Mucosa of stomach (tissue), 1 donor: ENCODE results near the gene STOML1.
A peak's percentile ranks its signal among the peaks of the same experiment; 100 is the strongest.

Experiments used
- H3K27me3 ChIP-seq: one replicate; pipeline ENCODE4 v1.7.0; 2013; ENCODE audit warnings: mild to moderate bottlenecking, low read length; ENCODE audit not compliant: control insufficient read depth, insufficient read depth
- H3K36me3 ChIP-seq: one replicate; pipeline ENCODE4 v1.7.0; 2013; ENCODE audit warnings: low read length; ENCODE audit not compliant: control insufficient read depth, insufficient read depth
- H3K4me1 ChIP-seq: one replicate; pipeline ENCODE4 v1.7.0; 2013; ENCODE audit warnings: mild to moderate bottlenecking, low read length; ENCODE audit not compliant: control insufficient read depth, insufficient read depth
- H3K4me3 ChIP-seq: one replicate; pipeline ENCODE4 v1.7.0; 2013; ENCODE audit warnings: low read length
- H3K9ac ChIP-seq: one replicate; pipeline ENCODE4 v1.7.0; 2013; ENCODE audit warnings: mild to moderate bottlenecking, low read length, moderate library complexity
- H3K9me3 ChIP-seq: one replicate; pipeline ENCODE4 v1.7.0; 2013; ENCODE audit warnings: mild to moderate bottlenecking, low read length, moderate library complexity; ENCODE audit not compliant: control insufficient read depth
- donor health status: Pancreatic carcinoma.

STOML1 gene

GRCh38 chr15:73989001-73989798 lies 2.9 kb downstream of the STOML1 start:
- H3K36me3 ChIP-seq = no peaks in the 10 kb centered on the region
- H3K4me1 ChIP-seq = peaks cover 75% of the 10 kb centered on the region
- peak overlapping the region; percentile 3 for H3K9ac ChIP-seq
- H3K9me3 ChIP-seq = no peaks in the 10 kb centered on the region
- no peaks in the 10 kb centered on the region for H3K27me3 ChIP-seq
- H3K4me3 ChIP-seq = no peak overlapping the region

- Histone ChIP-seq H3K9me3 (no peaks in the 10 kb centered on the region), H3K27me3 (no peaks in the 10 kb centered on the region), H3K36me3 (no peaks in the 10 kb centered on the region), H3K4me3 (no peak overlapping the region), H3K9ac (no peak overlapping the region), H3K4me1 (peaks cover 71% of the 10 kb centered on the region)
Observed at GRCh38 chr15:73988445-73988969, 3.6 kb downstream of the STOML1 start.

GRCh38 chr15:73987681-73988444 lies 4.2 kb downstream of the STOML1 start:
- peaks cover 71% of the 10 kb centered on the region for H3K4me1 ChIP-seq
- no peaks in the 10 kb centered on the region for H3K27me3 ChIP-seq
- no peaks in the 10 kb centered on the region for H3K36me3 ChIP-seq
- no peak overlapping the region for H3K4me3 ChIP-seq
- no peak overlapping the region for H3K9ac ChIP-seq
- H3K9me3 ChIP-seq = no peaks in the 10 kb centered on the region

- Histone ChIP-seq H3K36me3 (no peaks in the 10 kb centered on the region), H3K4me3 (no peak overlapping the region), H3K9ac (no peak overlapping the region), H3K9me3 (no peaks in the 10 kb centered on the region), H3K4me1 (peaks cover 71% of the 10 kb centered on the region), H3K27me3 (no peaks in the 10 kb centered on the region)
Observed at GRCh38 chr15:73987250-73987649, 4.8 kb downstream of the STOML1 start.

GRCh38 chr15:73986776-73987056 lies 5.4 kb downstream of the STOML1 start:
- Histone ChIP-seq H3K4me3 (no peak overlapping the region), H3K4me1 (peaks cover 76% of the 10 kb centered on the region)

GRCh38 chr15:73986055-73986775 lies 5.9 kb downstream of the STOML1 start:
- Histone ChIP-seq H3K27me3 (no peaks in the 10 kb centered on the region), H3K36me3 (no peaks in the 10 kb centered on the region), H3K4me3 (no peak overlapping the region), H3K9ac (no peak overlapping the region), H3K9me3 (no peaks in the 10 kb centered on the region), H3K4me1 (peaks cover 75% of the 10 kb centered on the region)

More at GRCh38 chr15:73986776-73987056, 5.4 kb downstream of the STOML1 start:
- H3K9ac ChIP-seq = no peak overlapping the region
- no peaks in the 10 kb centered on the region for H3K36me3 ChIP-seq
- H3K27me3 ChIP-seq = no peaks in the 10 kb centered on the region
- H3K9me3 ChIP-seq = no peaks in the 10 kb centered on the region

GRCh38 chr15:73985101-73985873 lies 6.8 kb downstream of the STOML1 start:
- H3K9ac ChIP-seq = no peak overlapping the region
- peaks cover 66% of the 10 kb centered on the region for H3K4me1 ChIP-seq
- H3K27me3 ChIP-seq = no peaks in the 10 kb centered on the region
- no peaks in the 10 kb centered on the region for H3K36me3 ChIP-seq
- H3K9me3 ChIP-seq = no peaks in the 10 kb centered on the region
- H3K4me3 ChIP-seq = no peak overlapping the region

GRCh38 chr15:73984208-73984979 lies 7.7 kb downstream of the STOML1 start:
- H3K9ac ChIP-seq = no peak overlapping the region
- H3K36me3 ChIP-seq = no peaks in the 10 kb centered on the region
- peaks cover 57% of the 10 kb centered on the region for H3K4me1 ChIP-seq
- H3K4me3 ChIP-seq = no peak overlapping the region
- H3K27me3 ChIP-seq = no peaks in the 10 kb centered on the region
- no peaks in the 10 kb centered on the region for H3K9me3 ChIP-seq

- H3K4me3 ChIP-seq = no peak overlapping the region
- no peak overlapping the region for H3K9ac ChIP-seq
- H3K4me1 ChIP-seq = peaks cover 50% of the 10 kb centered on the region
- H3K9me3 ChIP-seq = no peaks in the 10 kb centered on the region
- H3K36me3 ChIP-seq = no peaks in the 10 kb centered on the region
- no peaks in the 10 kb centered on the region for H3K27me3 ChIP-seq
Observed at GRCh38 chr15:73983773-73984172, 8.3 kb downstream of the STOML1 start.

GRCh38 chr15:73983211-73983727 lies 8.8 kb downstream of the STOML1 start:
- no peaks in the 10 kb centered on the region for H3K9me3 ChIP-seq
- H3K27me3 ChIP-seq = no peaks in the 10 kb centered on the region
- H3K9ac ChIP-seq = no peak overlapping the region
- peaks cover 45% of the 10 kb centered on the region for H3K4me1 ChIP-seq
- no peak overlapping the region for H3K4me3 ChIP-seq
- no peaks in the 10 kb centered on the region for H3K36me3 ChIP-seq
